Mucosa of descending colon (tissue), 3 donors: ENCODE results near the gene PRKG1. TPM values are rescaled to one million over a fixed set of nuclear protein-coding genes. Genes with fewer than 3 reads are reported as not detected.
"Not testable (repeated sequence)": the region's sequence is repeated elsewhere in the genome, so short reads cannot be mapped to it uniquely, and the experiment has no call there.

Source experiments
- ATAC-seq: fragments of 200-7000 bp; cut with Tn5 transposase; one replicate; pipeline ENCODE4 v1.9.1; 2020; ENCODE audit warnings: mild to moderate bottlenecking, moderate library complexity
- DNase-seq, 3 donors: peaks; one replicate each; pipeline ENCODE4 v3.0.0-alpha.2; 2020
- H3K36me3 ChIP-seq: fragments of 200-600 bp; one replicate; pipeline ENCODE4 v1.8.0; 2021; ENCODE audit warnings: low read depth, mild to moderate bottlenecking
- H3K4me1 ChIP-seq: fragments of 200-600 bp; one replicate; pipeline ENCODE4 v1.8.0; 2021; ENCODE audit warnings: low read depth, mild to moderate bottlenecking
- H3K4me3 ChIP-seq: fragments of 200-600 bp; one replicate; pipeline ENCODE4 v1.8.0; 2021; ENCODE audit warnings: mild to moderate bottlenecking
- H3K9me3 ChIP-seq: fragments of 200-600 bp; one replicate; pipeline ENCODE4 v1.8.0; 2021; ENCODE audit warnings: mild to moderate bottlenecking
- intact Hi-C, 2 donors: fragments of 100-400 bp; cut with DNase I in 1 of 2; cut with micrococcal nuclease in 1 of 2; formaldehyde crosslinking; loops; one replicate each; pipeline versions ENCODE4 v1.11.0 to v1.11.1; 2022; cut with DNase I, micrococcal nuclease
- total RNA-seq, 3 donors: library from RNA; stranded (reverse); fragmentation: NEBNext Ultra II Directional in 2 of 3; extraction: Animal tissue kit (Norgen Biotek cat#: 25700) in 2 of 3; gene quantifications; one replicate each; pipeline versions ENCODE4 v1.2.1 to v1.2.4, GENCODE V29; 2021 to 2023
- TF ChIP-seq, protein P1 (sequence below): fragments of 200-600 bp; IDR thresholded peaks from one replicate; pipeline ENCODE4 v1.8.0; 2022; ENCODE audit warnings: antibody characterized with exemption, mild to moderate bottlenecking
- donor health status: DM: no; HTN: no; CAD: no; lungs with moderate emphysema.
- donor health status: DM: no; HTN: no; CAD: no.
- donor health status: DM: no; HTN: yes; CAD: no.

Gene PRKG1
- total RNA-seq, 3 donors from 2014 or later: 17.1 to 55.6 (median 21.1) TPM

GRCh38 chr10:51266496-51266895 lies 192.2 kb downstream of the PRKG1 start:
- H3K4me3 ChIP-seq: no peak overlapping the region
- no peaks in the 10 kb centered on the region for H3K36me3 ChIP-seq
- no peaks in the 10 kb centered on the region for H3K4me1 ChIP-seq
- TF ChIP-seq, protein P1, sequence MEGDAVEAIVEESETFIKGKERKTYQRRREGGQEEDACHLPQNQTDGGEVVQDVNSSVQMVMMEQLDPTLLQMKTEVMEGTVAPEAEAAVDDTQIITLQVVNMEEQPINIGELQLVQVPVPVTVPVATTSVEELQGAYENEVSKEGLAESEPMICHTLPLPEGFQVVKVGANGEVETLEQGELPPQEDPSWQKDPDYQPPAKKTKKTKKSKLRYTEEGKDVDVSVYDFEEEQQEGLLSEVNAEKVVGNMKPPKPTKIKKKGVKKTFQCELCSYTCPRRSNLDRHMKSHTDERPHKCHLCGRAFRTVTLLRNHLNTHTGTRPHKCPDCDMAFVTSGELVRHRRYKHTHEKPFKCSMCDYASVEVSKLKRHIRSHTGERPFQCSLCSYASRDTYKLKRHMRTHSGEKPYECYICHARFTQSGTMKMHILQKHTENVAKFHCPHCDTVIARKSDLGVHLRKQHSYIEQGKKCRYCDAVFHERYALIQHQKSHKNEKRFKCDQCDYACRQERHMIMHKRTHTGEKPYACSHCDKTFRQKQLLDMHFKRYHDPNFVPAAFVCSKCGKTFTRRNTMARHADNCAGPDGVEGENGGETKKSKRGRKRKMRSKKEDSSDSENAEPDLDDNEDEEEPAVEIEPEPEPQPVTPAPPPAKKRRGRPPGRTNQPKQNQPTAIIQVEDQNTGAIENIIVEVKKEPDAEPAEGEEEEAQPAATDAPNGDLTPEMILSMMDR: no peak
- intact Hi-C loops: no loop called here
- no peaks in the 10 kb centered on the region for H3K9me3 ChIP-seq
- ATAC-seq (no peak), DNase-seq (no peak)

DNA sequence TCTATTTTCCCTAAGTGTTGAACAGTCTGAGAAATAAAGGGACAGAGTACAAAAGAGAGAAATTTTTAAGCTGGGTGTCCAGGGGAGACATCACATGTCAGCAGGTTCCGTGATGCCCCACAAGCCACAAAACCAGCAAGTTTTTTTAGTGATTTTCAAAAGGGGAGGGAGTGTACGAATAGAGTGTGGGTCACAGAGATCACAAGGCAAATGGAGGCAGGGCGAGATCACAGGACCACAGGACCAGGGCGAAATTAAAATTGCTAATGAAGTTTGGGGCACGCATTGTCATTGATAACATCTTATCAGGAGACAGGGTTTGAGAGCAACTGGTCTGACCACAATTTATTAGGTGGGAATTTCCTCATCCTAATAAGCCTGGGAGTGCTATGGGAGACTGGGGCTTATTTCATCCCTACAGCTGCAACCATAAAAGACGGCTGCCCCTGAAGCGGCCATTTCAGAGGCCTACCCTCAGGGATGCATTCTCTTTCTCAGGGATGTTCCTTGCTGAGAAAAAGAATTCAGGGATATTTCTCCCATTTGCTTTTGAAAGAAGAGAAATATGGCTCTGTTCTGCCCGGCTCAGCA lies 193.8 kb downstream of the PRKG1 start:
- ATAC-seq, intact Hi-C loops, H3K36me3 ChIP-seq, H3K4me3 ChIP-seq, DNase-seq, H3K4me1 ChIP-seq, H3K9me3 ChIP-seq: not testable (repeated sequence)

DNA sequence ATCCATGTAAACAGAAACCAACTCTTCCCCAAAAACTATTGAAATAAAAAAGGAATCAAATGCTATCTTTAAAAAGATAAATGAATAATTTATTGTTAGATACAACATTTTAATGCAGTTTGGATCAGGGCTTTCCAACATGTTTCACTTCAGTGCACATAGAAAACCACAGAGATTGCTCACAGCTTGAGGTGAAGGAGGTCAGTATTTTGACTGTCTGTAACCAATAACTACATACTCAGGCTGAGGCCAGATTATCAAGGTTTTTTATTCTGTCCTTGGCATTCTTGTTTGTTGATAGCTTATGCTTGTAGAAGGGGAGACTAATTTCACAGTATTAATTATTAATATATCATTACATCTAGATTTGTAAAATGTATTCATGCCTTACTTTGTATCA lies 195.5 kb downstream of the PRKG1 start:
- Histone ChIP-seq H3K4me3 (no peak overlapping the region), H3K9me3 (no peaks in the 10 kb centered on the region), H3K4me1 (no peaks in the 10 kb centered on the region), H3K36me3 (no peaks in the 10 kb centered on the region)
- TF ChIP-seq, protein P1: no peak
- ATAC-seq (no peak), DNase-seq (no peak)
- intact Hi-C loops: no loop called here

DNA sequence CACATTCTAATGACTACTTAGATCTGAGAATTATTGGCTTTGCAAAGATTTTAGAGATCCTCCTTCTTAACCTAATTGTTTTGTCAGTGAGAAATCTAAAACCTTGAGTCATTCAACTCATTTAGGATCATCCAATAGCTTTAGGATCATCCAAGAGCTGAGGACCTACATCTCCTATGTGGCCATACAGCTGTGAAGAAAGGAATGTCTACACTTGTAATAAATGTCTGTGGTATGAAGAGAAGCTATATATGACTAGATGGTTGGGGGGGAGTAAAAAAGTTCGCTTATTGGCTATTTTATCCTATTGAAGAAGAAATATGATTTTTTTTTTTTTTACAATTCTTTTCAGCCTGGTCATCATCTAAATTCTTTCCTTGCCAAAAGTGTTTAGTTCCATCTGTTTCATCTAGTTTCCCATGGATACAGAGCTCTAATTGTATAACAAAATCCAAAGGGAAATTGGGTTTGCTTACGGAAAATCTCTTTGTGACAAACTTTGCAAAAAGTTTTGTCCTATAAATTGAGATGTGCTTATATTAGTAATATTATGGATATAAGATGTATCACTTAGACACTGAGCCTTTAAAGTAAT lies 196.7 kb downstream of the PRKG1 start:
- H3K4me3 ChIP-seq: no peak overlapping the region
- TF ChIP-seq, protein P1: no peak

DNA sequence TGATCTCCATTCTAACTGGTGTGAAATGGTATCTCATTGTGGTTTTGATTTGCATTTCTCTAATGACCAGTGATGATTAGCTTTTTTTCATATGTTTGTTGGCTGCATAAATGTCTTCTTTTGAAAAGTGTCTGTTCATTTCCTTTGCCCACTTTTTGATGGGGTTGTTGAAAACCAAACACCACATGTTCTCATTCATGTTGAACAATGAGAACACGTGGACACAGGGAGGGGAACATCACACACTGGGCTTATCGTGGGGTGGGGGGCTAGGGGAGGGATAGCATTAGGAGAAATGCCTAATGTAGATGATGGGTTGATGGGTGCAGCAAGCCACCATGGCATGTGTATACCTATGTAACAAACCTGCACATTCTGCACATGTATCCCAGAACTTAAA lies 197.8 kb downstream of the PRKG1 start:
- DNase-seq, H3K4me1 ChIP-seq, H3K4me3 ChIP-seq, intact Hi-C loops, ATAC-seq, H3K36me3 ChIP-seq, H3K9me3 ChIP-seq: not testable (repeated sequence)

More for the DNA sequence above, 196.7 kb downstream of the PRKG1 start:
- intact Hi-C loops: no loop called here
- DNase-seq (no peak), ATAC-seq (no peak)
- Histone ChIP-seq H3K4me1 (no peaks in the 10 kb centered on the region), H3K9me3 (no peaks in the 10 kb centered on the region), H3K36me3 (no peaks in the 10 kb centered on the region)

DNA sequence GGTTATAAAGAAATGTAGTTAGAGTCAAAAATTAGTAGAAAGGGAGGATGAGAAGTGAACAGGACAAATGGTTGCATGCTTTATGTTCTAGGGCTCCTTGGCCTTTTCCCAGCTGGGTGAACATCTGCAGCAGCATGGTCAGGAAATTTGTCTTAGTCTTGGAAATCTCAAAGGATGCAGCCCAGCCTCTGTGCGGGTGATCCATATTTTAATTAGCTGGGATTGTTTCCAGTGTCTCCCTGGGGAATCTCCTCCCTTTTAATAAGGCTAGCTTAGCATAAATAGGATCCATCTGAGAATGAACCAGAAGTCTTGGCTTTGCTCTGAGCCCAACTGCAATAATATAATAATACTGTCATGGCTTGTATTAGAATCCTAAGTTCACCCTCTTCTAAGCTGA lies 198.3 kb downstream of the PRKG1 start:
- Histone ChIP-seq H3K9me3 (no peaks in the 10 kb centered on the region), H3K4me3 (no peak overlapping the region)
- intact Hi-C loops: no loop called here

More for the DNA sequence above, 198.3 kb downstream of the PRKG1 start:
- no peak for DNase-seq
- H3K36me3 ChIP-seq: no peaks in the 10 kb centered on the region
- TF ChIP-seq, protein P1: no peak
- ATAC-seq: no peak
- H3K4me1 ChIP-seq: no peaks in the 10 kb centered on the region
